K562 (cell line): ENCODE data around the gene FMN1. TPM values are rescaled to one million over a fixed set of nuclear protein-coding genes. Genes with fewer than 3 reads are reported as not detected.

Experiments used
- ATAC-seq: fragments of 200-7000 bp; cut with Tn5 transposase; 3 replicates; pipeline ENCODE4 v1.9.1; 2020; ENCODE audit warnings: moderate library complexity
- BruUV-seq: library from RNA; stranded (reverse); fragments of 400-500 nt; replicated peaks from 2 replicates; lab custom pipeline; 2021; lab: Mats Ljungman, UMichigan
- CTCF ChIA-PET: fragments of 300-600 bp; formaldehyde crosslinking; extraction: SDS; loops from one replicate; lab custom pipeline; 2021; ENCODE audit warnings: low intra/inter-chr PET ratio; lab: Yijun Ruan, JAX
- POLR2A ChIA-PET: fragments of 300-600, 350-650 bp; sonication (Branson Sonifier 250); formaldehyde crosslinking; extraction: SDS; loops from one replicate; lab custom pipeline; 2021; ENCODE audit warnings: antibody characterized with exemption, inconsistent platforms; lab: Yijun Ruan, JAX
- DNase-seq, 4 experiments: peaks; one replicate each; pipeline versions ENCODE4 v3.0.0 to v3.0.0-alpha.2; 2011 to 2018; ENCODE audit warnings: low spot score in 3 of 4, mixed read lengths in 3 of 4; ENCODE audit errors: extremely low read depth in 1 of 4
- FAIRE-seq: peaks from 2 replicates; lab custom pipeline; 2011; peaks lifted over from hg19 to GRCh38; lab: Jason Lieb, UNC
- H2AFZ ChIP-seq: 2 replicates; pipeline ENCODE4 v1.6.0; 2011; ENCODE audit warnings: low read depth, low read length, control low read depth, inconsistent platforms
- H3K27ac ChIP-seq: fragments of 200-600 bp; 3 replicates; pipeline ENCODE4 v1.8.0; 2011; ENCODE audit warnings: low read depth, mild to moderate bottlenecking, control low read depth, inconsistent platforms, low read length, moderate library complexity, mixed read lengths; ENCODE audit errors: extremely low read depth
- H3K27me3 ChIP-seq, 2 experiments: fragments of 300-600 bp in 1 of 2; 2 replicates in 1 of 2; 3 replicates in 1 of 2; pipeline versions ENCODE4 v1.6.0 to v1.8.0; 2011; ENCODE audit warnings: inconsistent platforms in 2 of 2, low read length in 2 of 2, mild to moderate bottlenecking in 1 of 2, mixed read lengths in 1 of 2, moderate library complexity in 1 of 2; ENCODE audit not compliant: control insufficient read depth in 2 of 2, insufficient read depth in 2 of 2
- H3K36me3 ChIP-seq: fragments of 300-600 bp; 3 replicates; pipeline ENCODE4 v1.8.0; 2011; ENCODE audit warnings: mild to moderate bottlenecking, low read length, inconsistent platforms; ENCODE audit not compliant: control insufficient read depth, insufficient read depth
- H3K4me1 ChIP-seq, 2 experiments: fragments of 200-600 bp in 1 of 2; replicated peaks in 1 of 2; 2 replicates in 1 of 2; 3 replicates in 1 of 2; pipeline versions ENCODE4 v1.5.1 to v1.8.0; 2011; ENCODE audit warnings: inconsistent platforms in 2 of 2, low read length in 2 of 2, mild to moderate bottlenecking in 1 of 2, mixed read lengths in 1 of 2, moderate library complexity in 1 of 2; ENCODE audit not compliant: control insufficient read depth in 2 of 2, insufficient read depth in 2 of 2
- H3K4me2 ChIP-seq: 2 replicates; pipeline ENCODE4 v1.6.1; 2011; ENCODE audit warnings: low read length, control low read depth, inconsistent platforms, mixed read lengths; ENCODE audit not compliant: insufficient read depth
- H3K4me3 ChIP-seq: fragments of 200-600 bp; sonication (generic), shearing (Covaris generic); 2 replicates; pipeline ENCODE4 v1.5.1; 2016; ENCODE audit warnings: control low read depth, inconsistent platforms
- H3K79me2 ChIP-seq: fragments of 200-600 bp; 3 replicates; pipeline ENCODE4 v1.8.0; 2011; ENCODE audit warnings: low read length, inconsistent platforms; ENCODE audit not compliant: control insufficient read depth, insufficient read depth
- H3K9ac ChIP-seq, 2 experiments: 2 replicates each; pipeline versions ENCODE4 v1.6.0 to v1.6.1; 2011; ENCODE audit warnings: low read depth in 2 of 2, low read length in 2 of 2, control low read depth in 1 of 2, inconsistent platforms in 1 of 2, mild to moderate bottlenecking in 1 of 2, mixed read lengths in 1 of 2; ENCODE audit not compliant: insufficient read depth in 1 of 2
- H3K9me1 ChIP-seq: one replicate; pipeline ENCODE4 v1.6.0; 2011; ENCODE audit warnings: inconsistent platforms, mild to moderate bottlenecking, low read length, moderate library complexity; ENCODE audit not compliant: control insufficient read depth, insufficient read depth
- H3K9me3 ChIP-seq: replicated peaks from 2 replicates; pipeline ENCODE4 v1.5.1; 2011; ENCODE audit warnings: low read depth, low read length, inconsistent platforms; ENCODE audit not compliant: control insufficient read depth, insufficient read depth
- H4K20me1 ChIP-seq: replicated peaks from 2 replicates; pipeline ENCODE4 v1.6.1; 2011; ENCODE audit warnings: low read length, inconsistent platforms, mixed read lengths; ENCODE audit not compliant: control insufficient read depth, insufficient read depth
- FIP1L1 ChIP-seq: fragments of 200-400 bp; formaldehyde crosslinking; IDR thresholded peaks from 2 replicates; pipeline ENCODE4 v1.6.1; 2018; ENCODE audit warnings: mild to moderate bottlenecking, low read depth, low read length; ENCODE audit not compliant: poor library complexity, severe bottlenecking
- NFE2L1 ChIP-seq: fragments of 450-650 bp; IDR thresholded peaks from 2 replicates; pipeline ENCODE4 v1.6.1; 2016; ENCODE audit warnings: missing genetic modification characterization, low read depth, mild to moderate bottlenecking, missing compliant biosample characterization, moderate library complexity, borderline replicate concordance
- PYGO2 ChIP-seq: fragments of 450-650 bp; IDR thresholded peaks from 2 replicates; pipeline ENCODE4 v1.6.1; 2016; ENCODE audit warnings: mild to moderate bottlenecking, missing genetic modification characterization, moderate library complexity, missing compliant biosample characterization
- SMARCB1 ChIP-seq: IDR thresholded peaks from 2 replicates; pipeline ENCODE4 v1.6.1; 2011; ENCODE audit warnings: improper control_type of control experiment, low read depth; ENCODE audit not compliant: insufficient read length
- SP1 ChIP-seq: sonication (generic); formaldehyde crosslinking; IDR thresholded peaks from 2 replicates; pipeline ENCODE4 v1.8.1; 2022; ENCODE audit warnings: mild to moderate bottlenecking, missing genetic modification reagents
- TEAD4 ChIP-seq, 2 experiments: sonication (generic) in 1 of 2; formaldehyde crosslinking in 1 of 2; IDR thresholded peaks; 2 replicates each; pipeline versions ENCODE4 v1.6.1 to v1.8.0; 2012 to 2022; ENCODE audit warnings: borderline replicate concordance in 1 of 2, inconsistent platforms in 1 of 2, low read length in 1 of 2, mild to moderate bottlenecking in 1 of 2, missing genetic modification reagents in 1 of 2
- WGBS: fragments of 100-300 bp; shearing (Covaris generic); methylation state at CpG from one replicate; pipeline ENCODE4 v1.1.6; 2016; ENCODE audit warnings: low coverage, mixed read lengths; ENCODE audit not compliant: insufficient coverage; ENCODE audit errors: missing lambda C conversion rate; 5-methylcytosine and 5-hydroxymethylcytosine counted together
- in situ Hi-C: fragments of 300-500 bp; cut with MboI; formaldehyde crosslinking; loops from 4 replicates; pipeline ENCODE4 v1.15.0; 2018; ENCODE audit warnings: inconsistent platforms, mixed read lengths
- intact Hi-C: fragments of 100-400 bp; cut with micrococcal nuclease; formaldehyde crosslinking; loops from 2 replicates; pipeline ENCODE4 v1.14.2; 2022
- polyA plus RNA-seq, 8 experiments: library from polyadenylated mRNA; depleted of rRNA in 4 of 8; stranded (reverse) in 5 of 8; unstranded in 3 of 8; fragments of >200 nt; fragmentation: Nextera tagmentation in 2 of 8; fragmentation: Illumina TruSeq in 1 of 8; extraction: Ambion mirVana in 2 of 8; extraction: Trizol in 1 of 8; gene quantifications; 2 replicates each; pipeline versions ENCODE4 v1.2.1 to v1.2.3, GENCODE V29; 2011 to 2014; ENCODE audit warnings: inconsistent platforms in 1 of 8, missing spikeins in 1 of 8
- total RNA-seq, 7 experiments: library from RNA; depleted of rRNA in 6 of 7; stranded (reverse); fragments of >200 nt in 6 of 7; fragmentation: Illumina TruSeq in 2 of 7; extraction: Trizol in 2 of 7; gene quantifications; 2 replicates each; pipeline versions ENCODE4 v1.2.1 to v1.2.3, GENCODE V29; 2011 to 2021; ENCODE audit warnings: low replicate concordance in 1 of 7
- TF ChIP-seq, protein P1 (sequence below): fragments of 250-450 bp; sonication (Bioruptor Pico); IDR thresholded peaks from 2 replicates; pipeline ENCODE4 v1.4.0; 2020
- TF ChIP-seq, protein P2 (sequence below): fragments of 250-450 bp; sonication (Bioruptor Pico); IDR thresholded peaks from 2 replicates; pipeline ENCODE4 v1.8.0; 2022; ENCODE audit warnings: inconsistent platforms
- TF ChIP-seq, protein P3 (sequence below): fragments of 450-650 bp; IDR thresholded peaks from 2 replicates; pipeline ENCODE4 v1.6.1; 2017; ENCODE audit warnings: mild to moderate bottlenecking, moderate library complexity
- TF ChIP-seq, protein P4 (sequence below): fragments of 250-450 bp; sonication (Bioruptor Pico); IDR thresholded peaks from 2 replicates; pipeline ENCODE4 v1.8.0; 2022; ENCODE audit warnings: moderate library complexity, mild to moderate bottlenecking, inconsistent platforms

The FMN1 gene
- total and polyA plus RNA-seq, 9 of the 15 experiments (the other 6 are each of a cell fraction or from before 2014, with no cell fraction given), result 0.03 to 0.07 (median 0.04) TPM; not detected in 6

DNA sequence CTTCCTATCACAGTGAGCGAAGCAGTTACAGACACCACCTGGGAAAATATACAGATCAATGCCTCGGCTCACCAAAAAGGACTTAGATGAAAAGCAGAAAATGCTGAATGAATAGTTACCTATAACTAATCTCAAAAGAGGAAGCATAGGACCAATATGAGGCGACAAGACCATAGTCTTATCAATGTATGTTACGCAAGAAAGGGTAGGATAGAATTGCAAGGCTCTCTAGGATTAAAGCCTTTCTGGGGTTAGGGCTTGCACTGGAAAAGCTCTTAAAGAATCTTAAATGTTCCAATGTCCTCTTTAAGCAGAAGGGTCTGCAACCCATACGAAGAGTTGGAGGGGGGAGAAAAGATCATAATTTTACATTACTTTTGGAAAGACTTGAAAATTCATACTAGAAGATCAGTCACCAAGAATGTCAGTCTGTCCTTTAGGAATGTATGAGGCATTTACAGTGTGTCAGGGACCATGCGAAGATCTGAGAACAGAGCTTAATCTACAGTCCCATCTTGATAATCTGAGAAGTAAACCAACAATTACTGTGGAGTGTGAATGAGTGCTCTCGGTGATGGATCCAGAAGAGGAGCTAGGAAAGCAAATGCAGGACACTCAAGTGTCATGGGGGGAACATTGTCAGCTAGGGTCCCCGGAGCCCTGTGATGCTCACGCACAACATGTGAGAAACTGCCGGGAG, 290.8 kb downstream of the FMN1 start:
- Histone ChIP-seq H3K4me2 (no peak overlapping the region), H3K4me3 (no peak overlapping the region), H3K27ac (no peak overlapping the region), H3K9me3 (no peaks in the 10 kb centered on the region), H3K4me1 (no peaks in the 10 kb centered on the region), H3K79me2 (no peaks in the 10 kb centered on the region), H3K9me1 (no peaks in the 10 kb centered on the region), H4K20me1 (no peaks in the 10 kb centered on the region), H3K36me3 (no peaks in the 10 kb centered on the region), H3K9ac (no peak overlapping the region), H2AFZ (no peak overlapping the region), H3K27me3 (peaks cover 3 to 8% of the 10 kb centered on the region in 2 experiments; a peak in 3 of 5 replicates)
- FAIRE-seq (no peak), ATAC-seq (no peak), DNase-seq (no peak)
- 4% methylated on average over 10 of the region's 10 CpGs for WGBS
- intact Hi-C loops (no loop called here), in situ Hi-C loops (no loop called here)
- no TSS peak for BruUV-seq
- ChIA-PET CTCF (no interaction called here), POLR2A (no interaction called here)
- TF ChIP-seq, protein P1, sequence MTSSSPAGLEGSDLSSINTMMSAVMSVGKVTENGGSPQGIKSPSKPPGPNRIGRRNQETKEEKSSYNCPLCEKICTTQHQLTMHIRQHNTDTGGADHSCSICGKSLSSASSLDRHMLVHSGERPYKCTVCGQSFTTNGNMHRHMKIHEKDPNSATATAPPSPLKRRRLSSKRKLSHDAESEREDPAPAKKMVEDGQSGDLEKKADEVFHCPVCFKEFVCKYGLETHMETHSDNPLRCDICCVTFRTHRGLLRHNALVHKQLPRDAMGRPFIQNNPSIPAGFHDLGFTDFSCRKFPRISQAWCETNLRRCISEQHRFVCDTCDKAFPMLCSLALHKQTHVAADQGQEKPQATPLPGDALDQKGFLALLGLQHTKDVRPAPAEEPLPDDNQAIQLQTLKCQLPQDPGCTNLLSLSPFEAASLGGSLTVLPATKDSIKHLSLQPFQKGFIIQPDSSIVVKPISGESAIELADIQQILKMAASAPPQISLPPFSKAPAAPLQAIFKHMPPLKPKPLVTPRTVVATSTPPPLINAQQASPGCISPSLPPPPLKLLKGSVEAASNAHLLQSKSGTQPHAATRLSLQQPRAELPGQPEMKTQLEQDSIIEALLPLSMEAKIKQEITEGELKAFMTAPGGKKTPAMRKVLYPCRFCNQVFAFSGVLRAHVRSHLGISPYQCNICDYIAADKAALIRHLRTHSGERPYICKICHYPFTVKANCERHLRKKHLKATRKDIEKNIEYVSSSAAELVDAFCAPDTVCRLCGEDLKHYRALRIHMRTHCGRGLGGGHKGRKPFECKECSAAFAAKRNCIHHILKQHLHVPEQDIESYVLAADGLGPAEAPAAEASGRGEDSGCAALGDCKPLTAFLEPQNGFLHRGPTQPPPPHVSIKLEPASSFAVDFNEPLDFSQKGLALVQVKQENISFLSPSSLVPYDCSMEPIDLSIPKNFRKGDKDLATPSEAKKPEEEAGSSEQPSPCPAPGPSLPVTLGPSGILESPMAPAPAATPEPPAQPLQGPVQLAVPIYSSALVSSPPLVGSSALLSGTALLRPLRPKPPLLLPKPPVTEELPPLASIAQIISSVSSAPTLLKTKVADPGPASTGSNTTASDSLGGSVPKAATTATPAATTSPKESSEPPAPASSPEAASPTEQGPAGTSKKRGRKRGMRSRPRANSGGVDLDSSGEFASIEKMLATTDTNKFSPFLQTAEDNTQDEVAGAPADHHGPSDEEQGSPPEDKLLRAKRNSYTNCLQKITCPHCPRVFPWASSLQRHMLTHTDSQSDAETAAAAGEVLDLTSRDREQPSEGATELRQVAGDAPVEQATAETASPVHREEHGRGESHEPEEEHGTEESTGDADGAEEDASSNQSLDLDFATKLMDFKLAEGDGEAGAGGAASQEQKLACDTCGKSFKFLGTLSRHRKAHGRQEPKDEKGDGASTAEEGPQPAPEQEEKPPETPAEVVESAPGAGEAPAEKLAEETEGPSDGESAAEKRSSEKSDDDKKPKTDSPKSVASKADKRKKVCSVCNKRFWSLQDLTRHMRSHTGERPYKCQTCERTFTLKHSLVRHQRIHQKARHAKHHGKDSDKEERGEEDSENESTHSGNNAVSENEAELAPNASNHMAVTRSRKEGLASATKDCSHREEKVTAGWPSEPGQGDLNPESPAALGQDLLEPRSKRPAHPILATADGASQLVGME (CRISPR knock-in tag), result no peak
- TF ChIP-seq, protein P2, sequence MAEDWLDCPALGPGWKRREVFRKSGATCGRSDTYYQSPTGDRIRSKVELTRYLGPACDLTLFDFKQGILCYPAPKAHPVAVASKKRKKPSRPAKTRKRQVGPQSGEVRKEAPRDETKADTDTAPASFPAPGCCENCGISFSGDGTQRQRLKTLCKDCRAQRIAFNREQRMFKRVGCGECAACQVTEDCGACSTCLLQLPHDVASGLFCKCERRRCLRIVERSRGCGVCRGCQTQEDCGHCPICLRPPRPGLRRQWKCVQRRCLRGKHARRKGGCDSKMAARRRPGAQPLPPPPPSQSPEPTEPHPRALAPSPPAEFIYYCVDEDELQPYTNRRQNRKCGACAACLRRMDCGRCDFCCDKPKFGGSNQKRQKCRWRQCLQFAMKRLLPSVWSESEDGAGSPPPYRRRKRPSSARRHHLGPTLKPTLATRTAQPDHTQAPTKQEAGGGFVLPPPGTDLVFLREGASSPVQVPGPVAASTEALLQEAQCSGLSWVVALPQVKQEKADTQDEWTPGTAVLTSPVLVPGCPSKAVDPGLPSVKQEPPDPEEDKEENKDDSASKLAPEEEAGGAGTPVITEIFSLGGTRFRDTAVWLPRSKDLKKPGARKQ (CRISPR knock-in tag), result no peak
- TF ChIP-seq, protein P3, sequence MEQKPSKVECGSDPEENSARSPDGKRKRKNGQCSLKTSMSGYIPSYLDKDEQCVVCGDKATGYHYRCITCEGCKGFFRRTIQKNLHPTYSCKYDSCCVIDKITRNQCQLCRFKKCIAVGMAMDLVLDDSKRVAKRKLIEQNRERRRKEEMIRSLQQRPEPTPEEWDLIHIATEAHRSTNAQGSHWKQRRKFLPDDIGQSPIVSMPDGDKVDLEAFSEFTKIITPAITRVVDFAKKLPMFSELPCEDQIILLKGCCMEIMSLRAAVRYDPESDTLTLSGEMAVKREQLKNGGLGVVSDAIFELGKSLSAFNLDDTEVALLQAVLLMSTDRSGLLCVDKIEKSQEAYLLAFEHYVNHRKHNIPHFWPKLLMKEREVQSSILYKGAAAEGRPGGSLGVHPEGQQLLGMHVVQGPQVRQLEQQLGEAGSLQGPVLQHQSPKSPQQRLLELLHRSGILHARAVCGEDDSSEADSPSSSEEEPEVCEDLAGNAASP, result no peak
- TF ChIP-seq TEAD4 (IDR thresholded peaks at IDR 0.05; ENCODE audit: low read length), result no peak
- TF ChIP-seq TEAD4 (CRISPR knock-in tag; IDR thresholded peaks at IDR 0.05; ENCODE audit: borderline replicate concordance), result no peak
- TF ChIP-seq, protein P4, sequence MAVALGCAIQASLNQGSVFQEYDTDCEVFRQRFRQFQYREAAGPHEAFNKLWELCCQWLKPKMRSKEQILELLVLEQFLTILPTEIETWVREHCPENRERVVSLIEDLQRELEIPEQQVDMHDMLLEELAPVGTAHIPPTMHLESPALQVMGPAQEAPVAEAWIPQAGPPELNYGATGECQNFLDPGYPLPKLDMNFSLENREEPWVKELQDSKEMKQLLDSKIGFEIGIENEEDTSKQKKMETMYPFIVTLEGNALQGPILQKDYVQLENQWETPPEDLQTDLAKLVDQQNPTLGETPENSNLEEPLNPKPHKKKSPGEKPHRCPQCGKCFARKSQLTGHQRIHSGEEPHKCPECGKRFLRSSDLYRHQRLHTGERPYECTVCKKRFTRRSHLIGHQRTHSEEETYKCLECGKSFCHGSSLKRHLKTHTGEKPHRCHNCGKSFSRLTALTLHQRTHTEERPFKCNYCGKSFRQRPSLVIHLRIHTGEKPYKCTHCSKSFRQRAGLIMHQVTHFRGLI (CRISPR knock-in tag), result no peak
- no peak for TF ChIP-seq FIP1L1
- no peak for TF ChIP-seq PYGO2
- TF ChIP-seq SP1 (CRISPR knock-in tag), result no peak
- no peak for TF ChIP-seq NFE2L1
- no peak for TF ChIP-seq SMARCB1
